Stimulated activated CD4-positive, alpha-beta T cell treated with anti-CD3 and anti-CD28 coated beads, TNF-alpha, amount 100 ng/mL, for 48 hours (primary cell): ENCODE data around the gene PROM2.
"Not testable (repeated sequence)": the region's sequence is repeated elsewhere in the genome, so short reads cannot be mapped to it uniquely, and the experiment has no call there.

ENCODE experiments used
- DNase-seq, 3 donors: peaks; one replicate each; pipeline ENCODE4 v3.0.0-alpha.2; 2020; ENCODE audit warnings: low read depth in 3 of 3

The PROM2 gene

DNA sequence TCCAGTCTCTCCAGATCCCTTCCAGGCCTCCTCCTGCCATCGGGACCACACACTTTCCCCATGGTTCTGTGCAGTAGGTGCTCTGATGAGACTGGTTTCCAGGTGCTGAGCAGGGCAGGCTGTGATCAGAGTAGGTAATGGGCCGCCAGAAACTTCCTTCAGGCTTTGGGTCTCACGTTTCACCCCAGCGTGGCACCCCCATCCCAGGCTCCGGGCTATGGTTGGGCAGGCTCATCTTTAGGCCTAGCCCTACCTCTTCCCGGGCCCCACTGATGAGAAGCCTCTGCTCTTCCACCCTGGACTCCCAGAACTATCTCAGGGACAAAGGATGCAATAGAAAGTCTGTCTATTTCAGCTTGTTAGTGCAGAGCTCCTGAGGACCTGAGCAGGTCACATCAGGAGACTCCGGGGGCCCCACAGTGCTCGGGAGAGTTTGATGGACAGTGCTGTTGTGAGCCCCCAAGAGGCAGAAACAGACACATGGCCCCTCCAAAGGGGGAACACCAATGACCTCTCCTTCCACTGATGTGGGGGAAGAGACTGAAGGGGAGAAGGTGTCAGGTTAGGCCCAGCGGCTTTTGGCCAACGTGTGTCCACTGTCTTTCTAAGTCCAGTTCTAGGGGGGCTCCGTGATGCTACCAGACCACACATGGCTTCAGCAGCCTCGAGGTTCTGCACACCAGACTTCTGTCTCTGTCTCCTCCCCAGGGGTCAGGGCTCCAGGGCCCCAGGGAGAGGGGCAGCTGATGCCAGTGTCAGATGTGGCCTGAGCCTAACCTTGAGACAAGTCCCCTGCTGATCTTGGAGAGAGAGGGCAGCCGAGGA is 5.8 kb upstream of the PROM2 start:
- no peak for DNase-seq

DNA sequence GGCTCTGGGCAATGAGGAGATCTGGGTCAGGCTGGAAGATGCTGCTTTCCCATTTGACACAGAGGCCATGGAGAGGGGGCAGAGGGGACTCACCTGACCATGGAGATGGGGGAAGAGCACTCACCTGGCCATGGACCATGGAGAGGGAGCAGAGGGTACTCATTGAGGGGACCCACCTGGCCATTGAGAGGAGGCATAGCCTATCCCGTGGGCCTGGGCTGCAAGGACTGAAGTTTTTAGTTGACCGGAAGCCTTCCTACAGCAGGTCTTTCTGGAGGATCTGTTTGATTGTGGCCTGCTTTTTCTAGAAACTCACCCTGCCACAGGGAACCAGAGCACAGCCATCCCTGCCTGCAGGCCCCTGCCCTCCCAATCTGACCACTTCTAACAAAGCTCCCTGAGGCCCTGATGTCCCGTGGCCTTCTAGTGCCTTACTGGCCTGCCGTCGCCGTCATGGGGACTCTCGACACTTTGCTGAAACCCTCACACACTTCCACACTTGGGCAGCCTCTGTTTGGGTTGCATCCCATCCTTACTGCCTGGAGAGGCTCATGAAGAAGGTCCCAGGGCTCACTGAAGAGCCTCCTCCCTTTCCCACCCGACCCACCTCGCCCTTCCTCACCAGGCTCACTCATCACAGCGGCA is 5.1 kb upstream of the PROM2 start:
- DNase-seq, result no peak

- not testable (repeated sequence) for DNase-seq
These were observed 4.5 kb upstream of the PROM2 start for GRCh38 chr2:95269745-95270144.

- DNase-seq, result no peak
These were observed 3.6 kb upstream of the PROM2 start for GRCh38 chr2:95270541-95271081.

DNA sequence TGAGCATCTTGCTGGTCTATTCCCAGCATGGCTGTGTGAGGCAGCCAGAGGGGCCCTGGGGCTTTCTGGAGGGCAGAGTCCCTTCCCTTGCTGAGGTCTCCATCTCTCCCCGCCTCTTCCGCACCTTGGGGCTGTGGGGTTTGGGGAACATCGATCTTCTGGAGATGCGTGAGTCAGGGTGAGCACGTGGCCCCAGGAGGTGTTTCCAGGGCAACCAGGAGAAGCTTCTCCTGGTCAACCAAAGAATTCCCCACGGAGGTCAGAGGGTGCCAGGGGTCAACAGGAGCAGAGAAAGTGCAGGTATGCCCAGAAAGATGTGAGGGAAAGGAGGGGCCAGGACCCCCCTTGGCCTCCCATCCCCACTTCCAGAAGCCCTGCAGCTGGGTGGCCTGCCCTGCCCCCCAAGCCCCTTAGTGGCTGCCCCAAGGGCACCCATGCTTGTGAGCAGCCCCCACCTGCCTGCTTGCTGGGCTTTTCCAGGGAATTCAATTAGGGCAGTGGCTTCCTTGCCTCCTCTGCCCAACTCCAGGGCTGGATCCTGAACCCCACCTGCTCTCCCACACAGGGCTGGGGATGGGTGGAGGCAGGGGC is 2.8 kb upstream of the PROM2 start:
- DNase-seq, result no peak

- no peak for DNase-seq
These were observed 1.9 kb upstream of the PROM2 start for GRCh38 chr2:95272299-95272751.

DNA sequence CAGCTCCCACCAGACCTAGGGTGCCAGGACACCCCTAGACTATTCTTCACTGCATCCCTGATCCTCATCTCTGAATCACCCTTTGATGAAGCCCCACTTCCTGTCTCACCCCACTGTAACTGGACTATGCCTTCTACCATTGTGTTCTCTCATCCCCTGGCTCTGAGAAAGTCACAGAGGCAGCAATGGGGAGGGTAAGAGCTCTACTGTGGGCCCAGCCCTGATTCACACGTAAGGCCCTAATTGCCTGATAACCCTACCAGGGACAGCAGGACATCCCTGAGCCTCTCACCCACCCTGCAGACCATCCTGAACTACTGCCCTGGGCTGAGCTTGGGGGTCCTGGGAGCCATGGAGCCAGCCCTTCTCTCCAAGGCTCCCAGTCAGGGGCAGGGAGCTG is 1.5 kb upstream of the PROM2 start:
- no peak for DNase-seq

DNA sequence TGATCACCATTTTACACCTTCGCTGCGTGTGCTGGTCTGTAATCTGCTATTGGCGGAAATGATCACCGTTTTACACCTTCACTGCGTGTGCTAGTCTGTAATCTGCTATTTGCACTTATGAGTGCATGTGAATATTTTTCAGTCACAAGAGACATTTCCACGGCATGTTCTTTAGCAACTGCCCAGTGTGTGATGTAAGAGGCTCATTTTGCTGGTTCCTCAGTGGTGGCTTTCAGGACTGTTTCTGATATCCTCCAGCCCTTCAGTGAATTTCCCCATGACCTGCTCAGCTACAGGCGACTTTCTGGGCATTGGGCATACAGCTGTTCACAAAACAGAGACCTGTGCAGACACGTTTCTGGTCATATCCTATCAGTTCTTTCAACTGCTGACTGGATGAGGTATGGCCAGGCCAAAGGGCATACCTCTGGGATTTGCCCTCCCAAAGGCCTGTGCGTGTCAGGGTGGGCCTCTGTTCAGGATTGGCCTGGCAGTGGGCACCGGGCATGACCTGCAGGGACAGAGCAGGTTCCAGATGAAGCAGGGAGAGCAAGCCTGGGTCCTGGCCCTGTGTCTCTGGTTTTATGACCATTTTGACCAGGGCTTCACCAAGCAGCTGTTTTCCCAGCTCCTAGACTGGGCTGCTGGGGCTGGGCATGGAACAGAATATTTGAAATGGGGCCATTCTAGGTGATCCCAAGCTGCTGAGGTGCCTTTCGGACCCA is 521 bp upstream of the PROM2 start:
- DNase-seq, result no peak

- DNase-seq, result no peak
These were observed 884 bp downstream of the PROM2 start for GRCh38 chr2:95275151-95275515.

DNA sequence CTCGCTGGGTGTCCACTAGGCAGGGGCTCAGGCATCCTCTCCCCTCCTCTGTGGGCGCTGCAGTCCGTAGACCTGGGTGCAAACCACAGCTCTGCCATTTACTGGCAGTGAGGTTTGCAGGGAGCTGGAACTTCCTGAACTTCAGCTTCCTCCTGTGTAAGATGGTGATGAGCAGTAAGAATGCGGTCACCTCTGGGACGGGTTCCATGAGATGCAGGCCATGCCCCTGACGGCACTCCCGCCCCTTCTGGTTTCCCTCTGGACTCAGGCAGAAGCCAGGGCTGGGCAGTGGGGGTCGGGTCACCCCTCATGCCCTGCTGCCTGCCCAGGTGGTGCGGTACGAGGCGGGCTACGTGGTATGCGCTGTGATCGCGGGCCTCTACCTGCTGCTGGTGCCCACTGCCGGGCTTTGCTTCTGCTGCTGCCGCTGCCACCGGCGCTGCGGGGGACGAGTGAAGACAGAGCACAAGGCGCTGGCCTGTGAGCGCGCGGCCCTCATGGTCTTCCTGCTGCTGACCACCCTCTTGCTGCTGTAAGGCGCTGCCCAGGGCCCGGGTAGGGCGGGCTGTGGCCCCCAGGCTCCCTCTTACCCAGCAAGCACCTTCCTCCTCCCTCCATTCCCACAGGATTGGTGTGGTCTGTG is 1.5 kb downstream of the PROM2 start:
- DNase-seq, result no peak

DNA sequence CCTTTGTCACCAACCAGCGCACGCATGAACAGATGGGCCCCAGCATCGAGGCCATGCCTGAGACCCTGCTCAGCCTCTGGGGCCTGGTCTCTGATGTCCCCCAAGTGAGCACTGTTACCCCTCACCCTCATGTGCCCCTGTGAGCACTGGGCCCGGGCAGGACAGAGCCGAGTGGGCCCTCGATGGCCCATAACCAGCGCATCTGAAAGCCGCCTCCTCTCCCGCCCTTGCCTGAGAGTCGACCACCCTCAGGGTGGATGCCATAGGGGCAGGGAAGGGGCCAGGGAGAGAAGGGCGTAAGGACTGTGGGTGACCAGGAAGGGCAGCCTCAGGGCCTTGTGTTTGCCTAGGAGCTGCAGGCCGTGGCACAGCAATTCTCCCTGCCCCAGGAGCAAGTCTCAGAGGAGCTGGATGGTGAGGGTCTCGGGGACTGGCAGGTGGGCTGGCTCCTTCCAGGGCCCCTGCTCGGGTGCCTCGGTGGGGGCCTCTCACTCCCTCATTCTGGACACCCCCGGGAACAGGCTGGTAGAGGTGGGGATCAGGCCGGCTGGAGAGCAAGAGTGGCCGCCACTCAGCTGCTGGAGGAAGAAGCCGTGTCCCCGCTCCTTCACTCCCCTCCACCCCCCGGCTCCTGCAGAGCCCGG is 2.1 kb downstream of the PROM2 start:
- no peak for DNase-seq

DNA sequence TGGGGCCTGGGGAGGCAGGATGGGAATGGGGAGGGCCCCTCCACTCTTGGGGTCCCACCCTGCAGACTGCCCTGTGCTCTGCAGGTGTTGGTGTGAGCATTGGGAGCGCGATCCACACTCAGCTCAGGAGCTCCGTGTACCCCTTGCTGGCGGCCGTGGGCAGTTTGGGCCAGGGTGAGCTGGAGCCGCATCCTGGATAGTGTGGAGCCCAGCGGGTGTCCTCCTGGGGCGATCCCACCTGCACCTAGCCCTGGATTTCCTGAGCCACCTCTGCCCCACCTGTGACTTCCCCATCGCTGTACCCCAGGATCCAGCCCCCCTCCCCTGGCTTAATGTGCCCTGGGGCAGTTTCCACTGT is 2.6 kb downstream of the PROM2 start:
- DNase-seq, result no peak

GRCh38 chr2:95277246-95277906 is 3.1 kb downstream of the PROM2 start:
- DNase-seq, result no peak

GRCh38 chr2:95278051-95278471 is 3.8 kb downstream of the PROM2 start:
- DNase-seq, result no peak

DNA sequence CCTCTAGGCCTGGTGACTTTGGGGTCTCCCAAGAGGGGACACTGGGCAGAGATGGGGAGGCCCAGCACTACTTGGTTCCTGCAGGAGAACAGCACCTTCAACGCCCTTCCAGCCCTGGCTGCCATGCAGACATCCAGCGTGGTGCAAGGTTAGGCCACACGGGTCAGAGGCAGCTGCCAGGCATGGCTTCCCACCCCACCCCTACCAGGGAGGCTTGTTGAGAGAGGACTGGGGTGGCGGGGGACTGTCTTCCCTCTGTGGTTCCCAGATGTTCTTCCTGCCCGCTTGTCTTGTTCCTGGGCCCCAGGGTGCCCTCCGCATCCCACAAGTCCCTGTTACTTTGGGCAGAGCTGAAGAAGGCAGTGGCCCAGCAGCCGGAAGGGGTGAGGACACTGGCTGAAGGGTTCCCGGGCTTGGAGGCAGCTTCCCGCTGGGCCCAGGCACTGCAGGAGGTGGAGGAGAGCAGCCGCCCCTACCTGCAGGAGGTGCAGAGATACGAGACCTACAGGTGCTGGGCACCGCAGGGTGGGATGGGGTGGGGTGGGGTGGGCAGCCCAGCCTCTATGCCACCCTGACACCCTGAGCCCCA is 4.5 kb downstream of the PROM2 start:
- no peak for DNase-seq

DNA sequence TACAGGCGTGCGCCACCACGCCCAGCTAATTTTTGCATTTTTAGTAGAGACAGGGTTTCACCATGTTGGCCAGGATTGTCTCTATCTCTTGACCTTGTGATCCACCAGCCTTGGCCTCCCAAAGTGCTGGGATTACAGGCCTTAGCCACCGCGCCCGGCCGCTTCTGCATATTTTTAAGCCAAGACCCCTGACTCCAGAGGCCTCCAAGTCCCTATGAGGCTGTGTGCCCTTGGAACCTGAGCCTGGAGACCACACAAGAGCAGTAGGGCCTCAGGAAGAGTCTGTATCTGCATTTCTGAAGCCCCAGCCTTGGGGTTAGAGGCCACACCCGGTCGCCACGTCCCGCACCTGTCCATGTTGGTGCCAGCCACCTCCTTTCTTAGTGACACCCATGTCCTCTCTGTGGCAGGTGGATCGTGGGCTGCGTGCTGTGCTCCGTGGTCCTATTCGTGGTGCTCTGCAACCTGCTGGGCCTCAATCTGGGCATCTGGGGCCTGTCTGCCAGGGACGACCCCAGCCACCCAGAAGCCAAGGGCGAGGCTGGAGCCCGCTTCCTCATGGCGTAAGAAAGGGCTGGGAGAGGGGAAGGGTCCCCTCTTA is 5.3 kb downstream of the PROM2 start:
- no peak for DNase-seq

GRCh38 chr2:95281071-95281470 is 6.8 kb downstream of the PROM2 start:
- DNase-seq, result no peak

DNA sequence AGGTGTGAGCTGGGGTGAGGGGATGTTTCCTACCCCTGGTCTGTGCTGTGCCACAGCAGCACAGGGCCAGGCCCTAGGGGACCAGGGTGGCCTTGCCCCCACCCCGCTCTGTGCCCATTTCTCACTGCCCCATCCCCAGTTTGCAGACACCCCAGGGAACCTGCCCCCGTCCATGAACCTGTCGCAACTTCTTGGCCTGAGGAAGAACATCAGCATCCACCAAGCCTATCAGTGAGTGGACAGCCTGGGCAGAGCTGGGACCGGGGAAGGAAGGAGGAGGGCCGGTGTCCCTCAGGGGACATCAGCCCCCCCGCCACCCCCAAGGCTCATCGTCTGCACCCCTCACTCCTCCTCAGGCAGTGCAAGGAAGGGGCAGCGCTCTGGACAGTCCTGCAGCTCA is 7.5 kb downstream of the PROM2 start:
- no peak for DNase-seq

GRCh38 chr2:95282458-95282857 is 8.2 kb downstream of the PROM2 start:
- no peak for DNase-seq

DNA sequence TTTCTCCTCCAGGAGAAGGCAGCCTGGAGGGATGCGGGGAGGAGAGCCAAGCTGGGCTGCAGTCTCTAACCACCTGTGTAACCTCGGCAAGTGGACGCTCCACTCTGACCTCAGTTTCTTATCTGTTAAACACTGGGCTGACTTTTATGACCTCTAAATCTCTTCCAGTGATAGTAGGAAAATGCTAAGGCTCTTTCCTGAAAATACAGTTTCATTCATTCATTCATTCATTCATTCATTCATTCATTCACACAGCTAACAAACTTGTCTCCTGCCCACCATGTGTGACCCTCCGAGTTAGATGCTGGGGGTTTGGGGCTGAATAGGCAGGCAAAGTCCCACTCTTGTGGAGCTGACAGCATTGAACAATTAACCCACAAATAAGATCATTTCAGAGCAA is 9.3 kb downstream of the PROM2 start:
- no peak for DNase-seq
